ENCODE data around the gene EHBP1L1.

Gene EHBP1L1

DNA sequence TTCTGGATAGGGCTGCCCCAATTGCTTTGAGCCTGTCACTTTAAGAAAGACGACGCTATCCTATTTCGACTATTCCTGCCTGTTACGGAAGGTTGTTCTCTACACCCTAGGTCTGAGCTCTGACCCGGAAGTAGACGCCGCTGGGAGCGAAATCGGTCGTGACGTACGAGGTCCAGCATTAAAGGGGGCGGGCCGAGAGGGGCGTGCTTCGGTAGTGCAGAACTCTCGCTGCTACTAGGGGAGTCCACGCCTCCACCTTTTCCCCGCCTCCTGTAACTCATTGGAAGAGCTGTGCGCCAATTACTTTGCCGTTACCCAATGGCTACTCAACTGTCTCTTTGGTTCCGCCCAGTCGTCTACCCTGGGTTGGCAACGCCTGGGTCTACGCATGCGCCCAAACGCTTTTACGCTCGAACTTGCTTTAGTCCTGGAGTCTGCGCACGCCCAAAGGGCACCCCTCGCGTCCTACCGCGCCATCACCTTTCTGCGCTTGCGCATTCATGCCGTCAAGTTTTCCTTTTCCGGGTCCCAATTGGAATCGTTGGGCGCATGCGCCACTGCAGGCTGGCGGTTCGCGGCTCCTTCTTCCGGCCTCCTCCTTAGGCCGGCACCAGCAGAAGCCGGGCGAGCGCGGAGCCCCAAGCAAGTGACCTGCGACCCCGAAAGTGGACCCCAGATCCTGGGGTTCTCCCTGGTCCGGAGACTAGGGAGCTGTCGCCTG lies 39.5 kb downstream of the EHBP1L1 start, which contains the start of gene PCNX3 (continued):
- TF ChIP-seq SCRT2 (tag by site-specific recombination; IDR thresholded peaks at IDR 0.05) (no peak), ZBTB17 (tag by site-specific recombination; IDR thresholded peaks at IDR 0.05) (peak; percentile 99), ZNF239 (tag by site-specific recombination; IDR thresholded peaks at IDR 0.05) (no peak), GLIS2 (tag by site-specific recombination; IDR thresholded peaks at IDR 0.05) (peak; percentile 37; the same call in 1 of the 2 replicates), ZNF404 (tag by site-specific recombination; IDR thresholded peaks at IDR 0.05) (no peak), SP7 (tag by site-specific recombination; IDR thresholded peaks at IDR 0.05) (peak; percentile 33; the same call in 1 of the 2 replicates), MEIS1 (CRISPR knock-in tag; IDR thresholded peaks at IDR 0.05; ENCODE audit: borderline replicate concordance) (no peak), SP2 (tag by site-specific recombination; IDR thresholded peaks at IDR 0.05) (peak; percentile 96), ZNF624 (tag by site-specific recombination; IDR thresholded peaks at IDR 0.05) (no peak), SCRT1 (tag by site-specific recombination; IDR thresholded peaks at IDR 0.05; ENCODE audit: borderline replicate concordance) (no peak), ZNF626 (tag by site-specific recombination; IDR thresholded peaks at IDR 0.05) (no peak), ZNF311 (tag by site-specific recombination; IDR thresholded peaks at IDR 0.05; ENCODE audit: borderline replicate concordance) (no peak), ZNF221 (tag by site-specific recombination; IDR thresholded peaks at IDR 0.05; ENCODE audit: borderline replicate concordance) (no peak), ZBTB21 (tag by site-specific recombination; IDR thresholded peaks at IDR 0.05) (peak; percentile 98), ZNF223 (tag by site-specific recombination; IDR thresholded peaks at IDR 0.05) (no peak), ZXDB (tag by site-specific recombination; IDR thresholded peaks at IDR 0.05) (peak; percentile 67)
- TF ChIP-seq, protein P1, sequence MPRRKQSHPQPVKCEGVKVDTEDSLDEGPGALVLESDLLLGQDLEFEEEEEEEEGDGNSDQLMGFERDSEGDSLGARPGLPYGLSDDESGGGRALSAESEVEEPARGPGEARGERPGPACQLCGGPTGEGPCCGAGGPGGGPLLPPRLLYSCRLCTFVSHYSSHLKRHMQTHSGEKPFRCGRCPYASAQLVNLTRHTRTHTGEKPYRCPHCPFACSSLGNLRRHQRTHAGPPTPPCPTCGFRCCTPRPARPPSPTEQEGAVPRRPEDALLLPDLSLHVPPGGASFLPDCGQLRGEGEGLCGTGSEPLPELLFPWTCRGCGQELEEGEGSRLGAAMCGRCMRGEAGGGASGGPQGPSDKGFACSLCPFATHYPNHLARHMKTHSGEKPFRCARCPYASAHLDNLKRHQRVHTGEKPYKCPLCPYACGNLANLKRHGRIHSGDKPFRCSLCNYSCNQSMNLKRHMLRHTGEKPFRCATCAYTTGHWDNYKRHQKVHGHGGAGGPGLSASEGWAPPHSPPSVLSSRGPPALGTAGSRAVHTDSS (tag by site-specific recombination; IDR thresholded peaks at IDR 0.05), result no peak
- TF ChIP-seq, protein P2, sequence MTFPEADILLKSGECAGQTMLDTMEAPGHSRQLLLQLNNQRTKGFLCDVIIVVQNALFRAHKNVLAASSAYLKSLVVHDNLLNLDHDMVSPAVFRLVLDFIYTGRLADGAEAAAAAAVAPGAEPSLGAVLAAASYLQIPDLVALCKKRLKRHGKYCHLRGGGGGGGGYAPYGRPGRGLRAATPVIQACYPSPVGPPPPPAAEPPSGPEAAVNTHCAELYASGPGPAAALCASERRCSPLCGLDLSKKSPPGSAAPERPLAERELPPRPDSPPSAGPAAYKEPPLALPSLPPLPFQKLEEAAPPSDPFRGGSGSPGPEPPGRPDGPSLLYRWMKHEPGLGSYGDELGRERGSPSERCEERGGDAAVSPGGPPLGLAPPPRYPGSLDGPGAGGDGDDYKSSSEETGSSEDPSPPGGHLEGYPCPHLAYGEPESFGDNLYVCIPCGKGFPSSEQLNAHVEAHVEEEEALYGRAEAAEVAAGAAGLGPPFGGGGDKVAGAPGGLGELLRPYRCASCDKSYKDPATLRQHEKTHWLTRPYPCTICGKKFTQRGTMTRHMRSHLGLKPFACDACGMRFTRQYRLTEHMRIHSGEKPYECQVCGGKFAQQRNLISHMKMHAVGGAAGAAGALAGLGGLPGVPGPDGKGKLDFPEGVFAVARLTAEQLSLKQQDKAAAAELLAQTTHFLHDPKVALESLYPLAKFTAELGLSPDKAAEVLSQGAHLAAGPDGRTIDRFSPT (tag by site-specific recombination; IDR thresholded peaks at IDR 0.05), result 0 out of 2 replicates have a peak, but pooled peaks have one; percentile 27
- TF ChIP-seq, protein P3, sequence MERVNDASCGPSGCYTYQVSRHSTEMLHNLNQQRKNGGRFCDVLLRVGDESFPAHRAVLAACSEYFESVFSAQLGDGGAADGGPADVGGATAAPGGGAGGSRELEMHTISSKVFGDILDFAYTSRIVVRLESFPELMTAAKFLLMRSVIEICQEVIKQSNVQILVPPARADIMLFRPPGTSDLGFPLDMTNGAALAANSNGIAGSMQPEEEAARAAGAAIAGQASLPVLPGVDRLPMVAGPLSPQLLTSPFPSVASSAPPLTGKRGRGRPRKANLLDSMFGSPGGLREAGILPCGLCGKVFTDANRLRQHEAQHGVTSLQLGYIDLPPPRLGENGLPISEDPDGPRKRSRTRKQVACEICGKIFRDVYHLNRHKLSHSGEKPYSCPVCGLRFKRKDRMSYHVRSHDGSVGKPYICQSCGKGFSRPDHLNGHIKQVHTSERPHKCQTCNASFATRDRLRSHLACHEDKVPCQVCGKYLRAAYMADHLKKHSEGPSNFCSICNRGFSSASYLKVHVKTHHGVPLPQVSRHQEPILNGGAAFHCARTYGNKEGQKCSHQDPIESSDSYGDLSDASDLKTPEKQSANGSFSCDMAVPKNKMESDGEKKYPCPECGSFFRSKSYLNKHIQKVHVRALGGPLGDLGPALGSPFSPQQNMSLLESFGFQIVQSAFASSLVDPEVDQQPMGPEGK (tag by site-specific recombination; IDR thresholded peaks at IDR 0.05), result 0 out of 2 replicates have a peak, but pooled peaks have one; percentile 11
- TF ChIP-seq, protein P4, sequence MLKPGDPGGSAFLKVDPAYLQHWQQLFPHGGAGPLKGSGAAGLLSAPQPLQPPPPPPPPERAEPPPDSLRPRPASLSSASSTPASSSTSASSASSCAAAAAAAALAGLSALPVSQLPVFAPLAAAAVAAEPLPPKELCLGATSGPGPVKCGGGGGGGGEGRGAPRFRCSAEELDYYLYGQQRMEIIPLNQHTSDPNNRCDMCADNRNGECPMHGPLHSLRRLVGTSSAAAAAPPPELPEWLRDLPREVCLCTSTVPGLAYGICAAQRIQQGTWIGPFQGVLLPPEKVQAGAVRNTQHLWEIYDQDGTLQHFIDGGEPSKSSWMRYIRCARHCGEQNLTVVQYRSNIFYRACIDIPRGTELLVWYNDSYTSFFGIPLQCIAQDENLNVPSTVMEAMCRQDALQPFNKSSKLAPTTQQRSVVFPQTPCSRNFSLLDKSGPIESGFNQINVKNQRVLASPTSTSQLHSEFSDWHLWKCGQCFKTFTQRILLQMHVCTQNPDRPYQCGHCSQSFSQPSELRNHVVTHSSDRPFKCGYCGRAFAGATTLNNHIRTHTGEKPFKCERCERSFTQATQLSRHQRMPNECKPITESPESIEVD (tag by site-specific recombination; IDR thresholded peaks at IDR 0.05), result no peak
- TF ChIP-seq, protein P5, sequence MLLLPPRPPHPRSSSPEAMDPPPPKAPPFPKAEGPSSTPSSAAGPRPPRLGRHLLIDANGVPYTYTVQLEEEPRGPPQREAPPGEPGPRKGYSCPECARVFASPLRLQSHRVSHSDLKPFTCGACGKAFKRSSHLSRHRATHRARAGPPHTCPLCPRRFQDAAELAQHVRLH (tag by site-specific recombination; IDR thresholded peaks at IDR 0.05), result peak; percentile 95
- TF ChIP-seq, protein P6, sequence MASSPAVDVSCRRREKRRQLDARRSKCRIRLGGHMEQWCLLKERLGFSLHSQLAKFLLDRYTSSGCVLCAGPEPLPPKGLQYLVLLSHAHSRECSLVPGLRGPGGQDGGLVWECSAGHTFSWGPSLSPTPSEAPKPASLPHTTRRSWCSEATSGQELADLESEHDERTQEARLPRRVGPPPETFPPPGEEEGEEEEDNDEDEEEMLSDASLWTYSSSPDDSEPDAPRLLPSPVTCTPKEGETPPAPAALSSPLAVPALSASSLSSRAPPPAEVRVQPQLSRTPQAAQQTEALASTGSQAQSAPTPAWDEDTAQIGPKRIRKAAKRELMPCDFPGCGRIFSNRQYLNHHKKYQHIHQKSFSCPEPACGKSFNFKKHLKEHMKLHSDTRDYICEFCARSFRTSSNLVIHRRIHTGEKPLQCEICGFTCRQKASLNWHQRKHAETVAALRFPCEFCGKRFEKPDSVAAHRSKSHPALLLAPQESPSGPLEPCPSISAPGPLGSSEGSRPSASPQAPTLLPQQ (tag by site-specific recombination; IDR thresholded peaks at IDR 0.05), result peak; percentile 73
